ENCODE data around the gene TUBA1B. TPM values are rescaled to one million over a fixed set of nuclear protein-coding genes. Genes with fewer than 3 reads are reported as not detected.
"Not testable (repeated sequence)": the region's sequence is repeated elsewhere in the genome, so short reads cannot be mapped to it uniquely, and the experiment has no call there.

The TUBA1B gene
- 510 TPM for total RNA-seq
- long read RNA-seq, transcript TUBA1B-201 (3 exons, 3,198 nt), result minor isoform, 11 of 255 reads
- long read RNA-seq, transcript TUBA1B-202 (4 exons, 1,627 nt), result major isoform, 217 of 255 reads
- long read RNA-seq, partial matches to known transcripts, result 4 of 255 reads
- long read RNA-seq, other reads (novel, unspliced or antisense), result 23 of 255 reads

- intact Hi-C loops (cut with DNase I), result loop anchor here (1.0 kb wide), 1 partner anchor 103 kb away; no protein-coding TSS in a partner anchor
- ATAC-seq, result peak; percentile 96
- DNase-seq (ENCODE audit: missing footprints), result peak; percentile 97
Observed at GRCh38 chr12:49131051-49131893, at the start of gene TUBA1B. TUBA1B (minus strand) TSS chr12:49131395; CDS start chr12:49131300, 95 bp downstream.

- intact Hi-C loops (cut with DNase I), result no loop called here
- DNase-seq (ENCODE audit: missing footprints) (no peak), ATAC-seq (no peak)
Observed at GRCh38 chr12:49174218-49174617, 43.0 kb upstream of the TUBA1B start.

GRCh38 chr12:49170924-49171323, 39.7 kb upstream of the TUBA1B start:
- DNase-seq (ENCODE audit: missing footprints), result no peak
- intact Hi-C loops (cut with DNase I), result no loop called here
- no peak for ATAC-seq

GRCh38 chr12:49165114-49165513, 33.9 kb upstream of the TUBA1B start:
- intact Hi-C loops (cut with DNase I), result no loop called here
- no peak for DNase-seq (ENCODE audit: missing footprints)
- no peak for ATAC-seq

GRCh38 chr12:49161901-49162300, 30.7 kb upstream of the TUBA1B start:
- DNase-seq (ENCODE audit: missing footprints); ATAC-seq; intact Hi-C loops (cut with DNase I): not testable (repeated sequence)

- ATAC-seq (no peak), DNase-seq (ENCODE audit: missing footprints) (no peak)
- intact Hi-C loops (cut with DNase I), result no loop called here
Observed at GRCh38 chr12:49161092-49161795, 30.0 kb upstream of the TUBA1B start.

GRCh38 chr12:49160399-49160798, 29.2 kb upstream of the TUBA1B start:
- ATAC-seq (no peak), DNase-seq (ENCODE audit: missing footprints) (no peak)
- intact Hi-C loops (cut with DNase I), result no loop called here

- DNase-seq (ENCODE audit: missing footprints) (no peak), ATAC-seq (no peak)
- intact Hi-C loops (cut with DNase I), result no loop called here
Observed at GRCh38 chr12:49154221-49154620, 23.0 kb upstream of the TUBA1B start.

GRCh38 chr12:49147384-49147783, 16.2 kb upstream of the TUBA1B start:
- ATAC-seq, result no peak
- intact Hi-C loops (cut with DNase I), result no loop called here
- DNase-seq (ENCODE audit: missing footprints), result no peak

GRCh38 chr12:49146406-49146805, 15.2 kb upstream of the TUBA1B start:
- DNase-seq (ENCODE audit: missing footprints) (no peak), ATAC-seq (no peak)
- intact Hi-C loops (cut with DNase I), result no loop called here

GRCh38 chr12:49144384-49144783, 13.2 kb upstream of the TUBA1B start:
- DNase-seq (ENCODE audit: missing footprints) (no peak), ATAC-seq (no peak)
- intact Hi-C loops (cut with DNase I), result no loop called here

- intact Hi-C loops (cut with DNase I), result no loop called here
- no peak for ATAC-seq
- DNase-seq (ENCODE audit: missing footprints), result no peak
Observed at GRCh38 chr12:49138999-49139398, 7.8 kb upstream of the TUBA1B start.

GRCh38 chr12:49138587-49138986, 7.4 kb upstream of the TUBA1B start:
- DNase-seq (ENCODE audit: missing footprints) (no peak), ATAC-seq (no peak)
- intact Hi-C loops (cut with DNase I), result no loop called here

- DNase-seq (ENCODE audit: missing footprints), result no peak
- ATAC-seq, result no peak
- intact Hi-C loops (cut with DNase I), result no loop called here
Observed at GRCh38 chr12:49137476-49137875, 6.3 kb upstream of the TUBA1B start.

- ATAC-seq; intact Hi-C loops (cut with DNase I); DNase-seq (ENCODE audit: missing footprints): not testable (repeated sequence)
Observed at GRCh38 chr12:49136997-49137396, 5.8 kb upstream of the TUBA1B start.

- no peak for DNase-seq (ENCODE audit: missing footprints)
- no peak for ATAC-seq
- intact Hi-C loops (cut with DNase I), result no loop called here
Observed at GRCh38 chr12:49133590-49133989, 2.4 kb upstream of the TUBA1B start.

GRCh38 chr12:49133014-49133413, 1.8 kb upstream of the TUBA1B start:
- intact Hi-C loops (cut with DNase I), result no loop called here
- DNase-seq (ENCODE audit: missing footprints) (no peak), ATAC-seq (no peak)

GRCh38 chr12:49131894-49132461, 783 bp upstream of the TUBA1B start:
- ATAC-seq (no peak), DNase-seq (ENCODE audit: missing footprints) (no peak)
- intact Hi-C loops (cut with DNase I), result loop anchor here (1.0 kb wide), 1 partner anchor 102 kb away; no protein-coding TSS in a partner anchor
